Loucy (cell line): ENCODE measurements around the gene SCAF8.

Experiments used
- H2AFZ ChIP-seq: fragments of 200-600 bp; sonication (generic); 2 replicates; pipeline ENCODE4 v1.6.0; 2016; ENCODE audit warnings: antibody characterized with exemption, mild to moderate bottlenecking, low read length, moderate library complexity
- H3F3A ChIP-seq: fragments of 200-600 bp; 2 replicates; pipeline ENCODE4 v1.6.0; 2016; ENCODE audit warnings: antibody characterized with exemption, low read depth, mild to moderate bottlenecking
- H3K27me3 ChIP-seq: fragments of 200-600 bp; sonication (generic); 2 replicates; pipeline ENCODE4 v1.6.1; 2014; ENCODE audit warnings: low read length, mild to moderate bottlenecking; ENCODE audit not compliant: insufficient read depth, poor library complexity, severe bottlenecking
- H3K36me3 ChIP-seq: fragments of 200-600 bp; sonication (generic); 2 replicates; pipeline ENCODE4 v1.6.1; 2016; ENCODE audit warnings: low read length; ENCODE audit not compliant: insufficient read depth
- H3K4me1 ChIP-seq: fragments of 200-600 bp; sonication (generic); 2 replicates; pipeline ENCODE4 v1.5.1; 2014; ENCODE audit warnings: low read length, mild to moderate bottlenecking; ENCODE audit not compliant: insufficient read depth, poor library complexity, severe bottlenecking
- H3K4me2 ChIP-seq: fragments of 200-600 bp; sonication (generic); 2 replicates; pipeline ENCODE4 v1.6.0; 2014; ENCODE audit warnings: antibody characterized with exemption, low read length, low read depth, mild to moderate bottlenecking; ENCODE audit not compliant: poor library complexity, severe bottlenecking
- H3K4me3 ChIP-seq: fragments of 200-600 bp; sonication (generic); 2 replicates; pipeline ENCODE4 v1.5.1; 2014; ENCODE audit warnings: low read length, mild to moderate bottlenecking, mixed read lengths; ENCODE audit not compliant: poor library complexity, severe bottlenecking
- H3K79me2 ChIP-seq: fragments of 200-600 bp; sonication (generic); 2 replicates; pipeline ENCODE4 v1.6.1; 2014; ENCODE audit warnings: low read length; ENCODE audit not compliant: insufficient read depth
- H3K9ac ChIP-seq: fragments of 200-600 bp; sonication (generic); 2 replicates; pipeline ENCODE4 v1.6.0; 2014; ENCODE audit warnings: mild to moderate bottlenecking, low read depth, low read length, moderate library complexity; ENCODE audit not compliant: poor library complexity, severe bottlenecking
- H3K9me2 ChIP-seq: fragments of 200-600 bp; sonication (generic); replicated peaks from 2 replicates; pipeline ENCODE4 v1.6.1; 2016; ENCODE audit warnings: low read depth, low read length, mixed read lengths
- H3K9me3 ChIP-seq: fragments of 200-600 bp; sonication (generic); 2 replicates; pipeline ENCODE4 v1.6.1; 2014; ENCODE audit warnings: mild to moderate bottlenecking, antibody characterized with exemption, low read length, low read depth; ENCODE audit not compliant: insufficient read depth
- H4K20me1 ChIP-seq: fragments of 200-600 bp; sonication (generic); 2 replicates; pipeline ENCODE4 v1.6.0; 2014; ENCODE audit warnings: antibody characterized with exemption, low read length, mild to moderate bottlenecking; ENCODE audit not compliant: insufficient read depth, poor library complexity, severe bottlenecking
- EZH2phosphoT487 ChIP-seq: fragments of 200-600 bp; IDR thresholded peaks from 2 replicates; pipeline ENCODE4 v1.6.1; 2018; ENCODE audit warnings: antibody characterized with exemption, mild to moderate bottlenecking, moderate library complexity, borderline replicate concordance
- TF ChIP-seq, protein P1 (sequence below): fragments of 200-600 bp; sonication (generic); conservative IDR thresholded peaks from 2 replicates; pipeline ENCODE4 v1.5.1; 2014; ENCODE audit warnings: mild to moderate bottlenecking, antibody characterized with exemption, low read length

Gene SCAF8

DNA sequence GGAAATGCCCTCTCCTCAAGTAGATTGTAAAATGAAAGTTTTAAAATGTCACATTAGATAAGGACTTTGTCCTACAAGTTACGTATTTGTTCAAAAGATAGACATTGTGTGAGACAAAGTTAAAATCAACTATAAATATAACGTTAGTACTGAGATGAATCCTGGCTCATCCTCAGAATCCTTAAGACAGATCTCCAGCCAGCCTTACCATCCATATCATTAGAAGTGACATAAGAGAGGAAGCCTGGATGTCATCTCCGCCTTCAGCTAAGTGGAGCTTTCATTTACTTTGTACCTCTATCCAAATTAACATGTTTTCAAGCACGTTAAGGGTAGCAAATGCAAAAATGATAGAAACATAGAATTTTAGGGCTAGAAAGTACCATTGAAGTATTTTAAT lies 59.1 kb downstream of the SCAF8 start:
- peaks cover 43% of the 10 kb centered on the region for H3K79me2 ChIP-seq
- no peaks in the 10 kb centered on the region for H3K9me2 ChIP-seq
- H3K27me3 ChIP-seq: no peaks in the 10 kb centered on the region
- no peaks in the 10 kb centered on the region for H3K9me3 ChIP-seq
- peaks cover 17% of the 10 kb centered on the region for H4K20me1 ChIP-seq
- TF ChIP-seq, protein P1, sequence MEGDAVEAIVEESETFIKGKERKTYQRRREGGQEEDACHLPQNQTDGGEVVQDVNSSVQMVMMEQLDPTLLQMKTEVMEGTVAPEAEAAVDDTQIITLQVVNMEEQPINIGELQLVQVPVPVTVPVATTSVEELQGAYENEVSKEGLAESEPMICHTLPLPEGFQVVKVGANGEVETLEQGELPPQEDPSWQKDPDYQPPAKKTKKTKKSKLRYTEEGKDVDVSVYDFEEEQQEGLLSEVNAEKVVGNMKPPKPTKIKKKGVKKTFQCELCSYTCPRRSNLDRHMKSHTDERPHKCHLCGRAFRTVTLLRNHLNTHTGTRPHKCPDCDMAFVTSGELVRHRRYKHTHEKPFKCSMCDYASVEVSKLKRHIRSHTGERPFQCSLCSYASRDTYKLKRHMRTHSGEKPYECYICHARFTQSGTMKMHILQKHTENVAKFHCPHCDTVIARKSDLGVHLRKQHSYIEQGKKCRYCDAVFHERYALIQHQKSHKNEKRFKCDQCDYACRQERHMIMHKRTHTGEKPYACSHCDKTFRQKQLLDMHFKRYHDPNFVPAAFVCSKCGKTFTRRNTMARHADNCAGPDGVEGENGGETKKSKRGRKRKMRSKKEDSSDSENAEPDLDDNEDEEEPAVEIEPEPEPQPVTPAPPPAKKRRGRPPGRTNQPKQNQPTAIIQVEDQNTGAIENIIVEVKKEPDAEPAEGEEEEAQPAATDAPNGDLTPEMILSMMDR: no peak
- TF ChIP-seq EZH2phosphoT487: no peak
- peaks cover 69% of the 10 kb centered on the region for H3K36me3 ChIP-seq
- no peaks in the 10 kb centered on the region for H3K4me1 ChIP-seq
- no peak overlapping the region for H3K4me3 ChIP-seq
- no peak overlapping the region for H3K4me2 ChIP-seq
- H3F3A ChIP-seq: no peaks in the 10 kb centered on the region
- H2AFZ ChIP-seq: no peak overlapping the region
- no peak overlapping the region for H3K9ac ChIP-seq

- H3K9me3 ChIP-seq: no peaks in the 10 kb centered on the region
- no peaks in the 10 kb centered on the region for H3K4me1 ChIP-seq
- H3F3A ChIP-seq: no peaks in the 10 kb centered on the region
- TF ChIP-seq EZH2phosphoT487: no peak
- TF ChIP-seq, protein P1: no peak
- H2AFZ ChIP-seq: no peak overlapping the region
- no peaks in the 10 kb centered on the region for H3K9me2 ChIP-seq
- peaks cover 16% of the 10 kb centered on the region for H4K20me1 ChIP-seq
- H3K4me2 ChIP-seq: no peak overlapping the region
- H3K79me2 ChIP-seq: peaks cover 38% of the 10 kb centered on the region
- H3K4me3 ChIP-seq: no peak overlapping the region
- no peak overlapping the region for H3K9ac ChIP-seq
- H3K27me3 ChIP-seq: no peaks in the 10 kb centered on the region
- H3K36me3 ChIP-seq: peaks cover 68% of the 10 kb centered on the region
These were observed 59.5 kb downstream of the SCAF8 start for GRCh38 chr6:154792761-154793160.

DNA sequence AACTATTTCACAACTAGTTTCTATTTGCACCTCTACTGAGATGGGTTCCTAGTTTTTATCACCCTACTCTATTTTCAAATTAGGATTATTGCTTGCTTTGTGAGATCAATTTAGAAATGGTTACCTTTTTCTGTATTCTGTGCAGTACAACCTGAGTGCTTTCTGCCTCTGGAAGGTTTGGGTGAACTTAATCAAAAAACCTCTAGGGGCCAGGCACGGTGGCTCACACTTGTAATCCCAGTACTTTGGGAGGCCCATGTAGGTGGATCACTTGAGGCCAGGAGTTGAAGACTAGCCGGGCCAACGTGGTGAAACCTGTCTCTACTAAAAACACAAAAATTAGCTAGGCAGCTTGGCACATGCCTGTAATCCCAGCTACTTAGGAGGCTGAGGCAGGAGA lies 63.3 kb downstream of the SCAF8 start:
- Histone ChIP-seq H3K4me2 (no peak overlapping the region), H2AFZ (no peak overlapping the region), H4K20me1 (peaks cover 13% of the 10 kb centered on the region), H3K4me1 (no peaks in the 10 kb centered on the region), H3K9me3 (no peaks in the 10 kb centered on the region), H3K27me3 (no peaks in the 10 kb centered on the region), H3F3A (no peaks in the 10 kb centered on the region), H3K9me2 (no peaks in the 10 kb centered on the region), H3K9ac (no peak overlapping the region), H3K4me3 (no peak overlapping the region), H3K36me3 (peaks cover 79% of the 10 kb centered on the region), H3K79me2 (peaks cover 20% of the 10 kb centered on the region)
- TF ChIP-seq EZH2phosphoT487: no peak
- TF ChIP-seq, protein P1: no peak
